Tibial nerve (tissue), 3 donors: ENCODE measurements around the gene ZBED2.

Experiments used
- POLR2A ChIP-seq, 2 donors: fragments of 450-650 bp; IDR thresholded peaks; one replicate each; pipeline ENCODE4 v1.6.1; 2017; ENCODE audit warnings: antibody characterized with exemption in 2 of 2, mild to moderate bottlenecking in 2 of 2, moderate library complexity in 2 of 2
- TF ChIP-seq, protein P1 (sequence below), 5 experiments: fragments of 200-600 bp in 3 of 5; fragments of 450-650 bp in 2 of 5; sonication (generic) in 3 of 5; IDR thresholded peaks; one replicate each; pipeline ENCODE4 v1.5.1; 2016 to 2019; ENCODE audit warnings: antibody characterized with exemption in 5 of 5, mild to moderate bottlenecking in 3 of 5, moderate library complexity in 2 of 5

DNA sequence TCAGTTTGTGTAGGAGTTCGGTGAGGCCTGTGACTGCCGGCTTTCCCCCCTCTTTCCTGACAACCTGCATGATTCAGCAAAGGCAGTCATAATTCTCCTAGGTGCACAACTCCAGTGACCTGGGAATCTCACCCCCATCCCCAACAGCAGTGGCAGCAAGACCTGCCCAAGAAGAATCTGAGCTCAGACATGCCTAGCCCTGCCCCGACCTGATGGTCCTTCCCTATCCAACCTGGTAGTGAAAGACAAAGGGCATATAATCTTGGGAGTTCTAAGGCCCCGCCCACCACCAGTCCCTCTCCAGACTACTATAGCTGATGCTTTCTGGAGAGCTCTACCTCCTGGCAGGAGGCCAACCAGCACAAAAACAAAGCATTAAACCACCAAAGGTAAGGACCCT, 44.2 kb upstream of the ZBED2 start:
- TF ChIP-seq, protein P1, sequence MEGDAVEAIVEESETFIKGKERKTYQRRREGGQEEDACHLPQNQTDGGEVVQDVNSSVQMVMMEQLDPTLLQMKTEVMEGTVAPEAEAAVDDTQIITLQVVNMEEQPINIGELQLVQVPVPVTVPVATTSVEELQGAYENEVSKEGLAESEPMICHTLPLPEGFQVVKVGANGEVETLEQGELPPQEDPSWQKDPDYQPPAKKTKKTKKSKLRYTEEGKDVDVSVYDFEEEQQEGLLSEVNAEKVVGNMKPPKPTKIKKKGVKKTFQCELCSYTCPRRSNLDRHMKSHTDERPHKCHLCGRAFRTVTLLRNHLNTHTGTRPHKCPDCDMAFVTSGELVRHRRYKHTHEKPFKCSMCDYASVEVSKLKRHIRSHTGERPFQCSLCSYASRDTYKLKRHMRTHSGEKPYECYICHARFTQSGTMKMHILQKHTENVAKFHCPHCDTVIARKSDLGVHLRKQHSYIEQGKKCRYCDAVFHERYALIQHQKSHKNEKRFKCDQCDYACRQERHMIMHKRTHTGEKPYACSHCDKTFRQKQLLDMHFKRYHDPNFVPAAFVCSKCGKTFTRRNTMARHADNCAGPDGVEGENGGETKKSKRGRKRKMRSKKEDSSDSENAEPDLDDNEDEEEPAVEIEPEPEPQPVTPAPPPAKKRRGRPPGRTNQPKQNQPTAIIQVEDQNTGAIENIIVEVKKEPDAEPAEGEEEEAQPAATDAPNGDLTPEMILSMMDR (IDR thresholded peaks at IDR 0.05), result no peak
- TF ChIP-seq POLR2A (IDR thresholded peaks at IDR 0.05), result no peak
